Stimulated activated CD8-positive, alpha-beta memory T cell treated with anti-CD3 and anti-CD28 coated beads, Interleukin-2, amount 100 ng/mL, for 48 hours (primary cell): ENCODE data around the gene NREP.

Experiments used
- DNase-seq, 2 donors: peaks; one replicate each; pipeline ENCODE4 v3.0.0-alpha.2; 2020; ENCODE audit warnings: low read depth in 2 of 2

Gene NREP

GRCh38 chr5:111756581-111757354 lies at the start of gene NREP:
TSS of gene NREP (minus strand) at chr5:111757194. CDS start at chr5:111755772, 1,422 bp downstream.
- DNase-seq = no peak

GRCh38 chr5:111806753-111807152 lies 49.8 kb upstream of the NREP start:
- no peak for DNase-seq

GRCh38 chr5:111806156-111806555 lies 49.2 kb upstream of the NREP start:
- DNase-seq = no peak

GRCh38 chr5:111805071-111805470 lies 48.1 kb upstream of the NREP start:
- no peak for DNase-seq

GRCh38 chr5:111800351-111800750 lies 43.4 kb upstream of the NREP start:
- no peak for DNase-seq

GRCh38 chr5:111795142-111795541 lies 38.1 kb upstream of the NREP start:
- no peak for DNase-seq

- no peak for DNase-seq
These were observed 35.6 kb upstream of the NREP start for GRCh38 chr5:111792471-111793058.

GRCh38 chr5:111790295-111790694 lies 33.3 kb upstream of the NREP start:
- no peak for DNase-seq

- no peak for DNase-seq
These were observed 30.0 kb upstream of the NREP start for GRCh38 chr5:111787006-111787405.

- no peak for DNase-seq
These were observed 27.6 kb upstream of the NREP start for GRCh38 chr5:111784491-111785181.

GRCh38 chr5:111783537-111783936 lies 26.5 kb upstream of the NREP start:
- no peak for DNase-seq

- no peak for DNase-seq
These were observed 25.2 kb upstream of the NREP start for GRCh38 chr5:111782216-111782615.

GRCh38 chr5:111781200-111781599 lies 24.2 kb upstream of the NREP start:
- DNase-seq = no peak

GRCh38 chr5:111779922-111780292 lies 22.9 kb upstream of the NREP start:
- DNase-seq = no peak

- no peak for DNase-seq
These were observed 22.4 kb upstream of the NREP start for GRCh38 chr5:111779260-111779921.

- DNase-seq = no peak
These were observed 20.2 kb upstream of the NREP start for GRCh38 chr5:111776913-111777781.

GRCh38 chr5:111775224-111775623 lies 18.2 kb upstream of the NREP start:
- no peak for DNase-seq

- no peak for DNase-seq
These were observed 17.5 kb upstream of the NREP start for GRCh38 chr5:111774525-111774924.

GRCh38 chr5:111772456-111773122 lies 15.6 kb upstream of the NREP start:
- DNase-seq = no peak

GRCh38 chr5:111769541-111769940 lies 12.5 kb upstream of the NREP start:
- no peak for DNase-seq
